Nephron progenitor cell (in vitro differentiated cells): ENCODE results near the gene R3HCC1L.

ENCODE experiments used
- DNase-seq: peaks from one replicate; pipeline ENCODE4 v3.0.0; 2021
- H3K27ac Mint-ChIP-seq: 2 replicates; pipeline ENCODE4 v1.8.0; 2021; ENCODE audit warnings: mild to moderate bottlenecking, moderate library complexity, mixed read lengths
- H3K27me3 Mint-ChIP-seq: 2 replicates; pipeline ENCODE4 v1.8.0; 2021; ENCODE audit warnings: mild to moderate bottlenecking, low read depth, mixed read lengths; ENCODE audit not compliant: poor library complexity
- H3K36me3 Mint-ChIP-seq: 2 replicates; pipeline ENCODE4 v1.8.0; 2021; ENCODE audit warnings: low read depth, mixed read lengths
- H3K4me1 Mint-ChIP-seq: 2 replicates; pipeline ENCODE4 v1.8.0; 2021; ENCODE audit warnings: mixed read lengths
- H3K4me3 Mint-ChIP-seq: 2 replicates; pipeline ENCODE4 v1.8.0; 2021; ENCODE audit warnings: mild to moderate bottlenecking, moderate library complexity, mixed read lengths
- H3K9me3 Mint-ChIP-seq: 2 replicates; pipeline ENCODE4 v1.8.0; 2021; ENCODE audit warnings: mild to moderate bottlenecking, moderate library complexity, mixed read lengths
- CTCF ChIP-seq: fragments of 200-600 bp; sonication (generic); IDR thresholded peaks from 2 replicates; pipeline ENCODE4 v1.5.0; 2021; ENCODE audit warnings: antibody characterized with exemption

The R3HCC1L gene

GRCh38 chr10:98244586-98244985 is 110.1 kb downstream of the R3HCC1L start:
- H3K27me3 Mint-ChIP-seq, result no peaks in the 10 kb centered on the region
- DNase-seq, result no peak
- H3K4me3 Mint-ChIP-seq, result no peak overlapping the region
- TF ChIP-seq CTCF, result no peak
- peaks cover 37% of the 10 kb centered on the region for H3K4me1 Mint-ChIP-seq
- no peaks in the 10 kb centered on the region for H3K9me3 Mint-ChIP-seq
- H3K27ac Mint-ChIP-seq, result no peak overlapping the region
- peaks cover 21% of the 10 kb centered on the region for H3K36me3 Mint-ChIP-seq

- peak overlapping the region; percentile 97 for H3K27ac Mint-ChIP-seq
- H3K4me1 Mint-ChIP-seq, result peaks cover 44% of the 10 kb centered on the region
- no peaks in the 10 kb centered on the region for H3K9me3 Mint-ChIP-seq
- H3K27me3 Mint-ChIP-seq, result no peaks in the 10 kb centered on the region
- H3K36me3 Mint-ChIP-seq, result peaks cover 31% of the 10 kb centered on the region
- peak overlapping the region; percentile 49 for H3K4me3 Mint-ChIP-seq
- DNase-seq, result peak; percentile 43
- TF ChIP-seq CTCF, result no peak
These were observed 112.7 kb downstream of the R3HCC1L start for GRCh38 chr10:98246911-98247805.

- Mint-ChIP-seq H3K36me3 (peaks cover 31% of the 10 kb centered on the region), H3K27ac (peak overlapping the region; percentile 76), H3K4me3 (no peak overlapping the region), H3K27me3 (no peaks in the 10 kb centered on the region), H3K4me1 (peaks cover 44% of the 10 kb centered on the region), H3K9me3 (no peaks in the 10 kb centered on the region)
- no peak for TF ChIP-seq CTCF
- DNase-seq, result no peak
These were observed 113.6 kb downstream of the R3HCC1L start for GRCh38 chr10:98248018-98248417.

GRCh38 chr10:98249134-98249533 is 114.7 kb downstream of the R3HCC1L start:
- H3K36me3 Mint-ChIP-seq, result peaks cover 27% of the 10 kb centered on the region
- peaks cover 45% of the 10 kb centered on the region for H3K4me1 Mint-ChIP-seq
- no peak for TF ChIP-seq CTCF
- no peak for DNase-seq
- no peak overlapping the region for H3K4me3 Mint-ChIP-seq
- H3K9me3 Mint-ChIP-seq, result no peaks in the 10 kb centered on the region
- H3K27me3 Mint-ChIP-seq, result no peaks in the 10 kb centered on the region
- no peak overlapping the region for H3K27ac Mint-ChIP-seq

DNA sequence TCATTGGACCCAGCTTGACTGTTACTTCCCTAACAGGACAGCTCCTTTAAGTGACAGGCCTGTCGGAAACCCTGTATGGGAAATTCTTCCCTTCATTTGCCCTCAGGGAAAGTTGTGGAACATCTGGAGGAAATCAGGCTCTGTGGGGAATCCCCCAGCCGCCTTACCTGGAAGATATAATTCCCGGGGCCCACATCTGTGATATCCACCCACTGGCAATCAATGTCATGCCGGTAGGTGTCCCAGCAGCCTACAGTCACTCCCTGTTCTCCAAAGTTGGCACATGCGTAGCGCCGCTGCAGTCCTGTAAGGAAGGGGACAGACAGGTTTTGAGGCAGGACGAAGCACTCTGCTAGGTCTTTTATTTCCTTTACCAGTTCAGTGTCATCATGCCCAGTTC is 116.9 kb downstream of the R3HCC1L start:
- H3K27me3 Mint-ChIP-seq, result no peaks in the 10 kb centered on the region
- no peak for TF ChIP-seq CTCF
- H3K9me3 Mint-ChIP-seq, result no peaks in the 10 kb centered on the region
- peaks cover 15% of the 10 kb centered on the region for H3K36me3 Mint-ChIP-seq
- H3K4me1 Mint-ChIP-seq, result peaks cover 48% of the 10 kb centered on the region
- DNase-seq, result no peak
- H3K4me3 Mint-ChIP-seq, result no peak overlapping the region
- peak overlapping the region; percentile 41 for H3K27ac Mint-ChIP-seq

- no peak for DNase-seq
- H3K4me3 Mint-ChIP-seq, result no peak overlapping the region
- TF ChIP-seq CTCF, result no peak
- peaks cover 15% of the 10 kb centered on the region for H3K36me3 Mint-ChIP-seq
- H3K4me1 Mint-ChIP-seq, result peaks cover 40% of the 10 kb centered on the region
- no peaks in the 10 kb centered on the region for H3K9me3 Mint-ChIP-seq
- no peak overlapping the region for H3K27ac Mint-ChIP-seq
- no peaks in the 10 kb centered on the region for H3K27me3 Mint-ChIP-seq
These were observed 118.0 kb downstream of the R3HCC1L start for GRCh38 chr10:98252464-98252863.
